CD14-positive monocyte (primary cell): ENCODE measurements around the gene SLC16A12. TPM values are rescaled to one million over a fixed set of nuclear protein-coding genes. Genes with fewer than 3 reads are reported as not detected.
"Not testable (repeated sequence)": the region's sequence is repeated elsewhere in the genome, so short reads cannot be mapped to it uniquely, and the experiment has no call there.

Experiments used
- DNase-seq, 3 donors: peaks; one replicate each; pipeline ENCODE4 v3.0.0-alpha.2; 2011 to 2022
- H2AFZ ChIP-seq: 2 replicates; pipeline ENCODE4 v1.6.0; 2012; ENCODE audit warnings: mild to moderate bottlenecking, low read depth, low read length, inconsistent platforms; ENCODE audit not compliant: insufficient read depth, poor library complexity, severe bottlenecking
- H3K27ac ChIP-seq, 2 donors: 1 replicate in 1 of 2; 2 replicates in 1 of 2; pipeline ENCODE4 v1.5.1; 2012 to 2013; ENCODE audit warnings: low read length in 2 of 2, control low read depth in 1 of 2, inconsistent platforms in 1 of 2, low read depth in 1 of 2, mild to moderate bottlenecking in 1 of 2
- H3K27me3 ChIP-seq, 2 donors: one replicate each; pipeline versions ENCODE4 v1.6.0 to v1.6.1; 2011 to 2013; ENCODE audit warnings: low read length in 2 of 2; ENCODE audit not compliant: control insufficient read depth in 2 of 2, insufficient read depth in 2 of 2
- H3K36me3 ChIP-seq, 2 donors: replicated peaks in 1 of 2; 1 replicate in 1 of 2; 2 replicates in 1 of 2; pipeline versions ENCODE4 v1.5.1 to v1.6.1; 2012 to 2013; ENCODE audit warnings: low read length in 2 of 2, control low read depth in 1 of 2, inconsistent platforms in 1 of 2, mild to moderate bottlenecking in 1 of 2; ENCODE audit not compliant: insufficient read depth in 2 of 2, control insufficient read depth in 1 of 2
- H3K4me1 ChIP-seq, 2 donors: 1 replicate in 1 of 2; 2 replicates in 1 of 2; pipeline versions ENCODE4 v1.5.1 to v1.6.1; 2012 to 2013; ENCODE audit warnings: low read length in 2 of 2, control low read depth in 1 of 2, inconsistent platforms in 1 of 2, mild to moderate bottlenecking in 1 of 2, moderate library complexity in 1 of 2; ENCODE audit not compliant: insufficient read depth in 2 of 2, control insufficient read depth in 1 of 2
- H3K4me2 ChIP-seq: replicated peaks from 2 replicates; pipeline ENCODE3; 2012; ENCODE audit warnings: low read length, moderate library complexity, mild to moderate bottlenecking; ENCODE audit not compliant: poor library complexity, severe bottlenecking; ENCODE audit errors: extremely low read depth
- H3K4me3 ChIP-seq, 3 experiments: fragments of 200-600 bp in 1 of 3; sonication (generic) in 1 of 3; replicated peaks in 1 of 3; 1 replicate in 2 of 3; 2 replicates in 1 of 3; pipeline ENCODE4 v1.5.1; 2011 to 2013; ENCODE audit warnings: low read length in 3 of 3, mild to moderate bottlenecking in 3 of 3, control low read depth in 2 of 3, low read depth in 2 of 3, inconsistent platforms in 1 of 3, moderate library complexity in 1 of 3
- H3K79me2 ChIP-seq: 2 replicates; pipeline ENCODE4 v1.6.0; 2012; ENCODE audit warnings: mild to moderate bottlenecking, control low read depth, inconsistent platforms, low read length, moderate library complexity; ENCODE audit not compliant: insufficient read depth
- H3K9ac ChIP-seq: 2 replicates; pipeline ENCODE4 v1.6.0; 2017; ENCODE audit warnings: low read length, mild to moderate bottlenecking; ENCODE audit not compliant: insufficient read depth, poor library complexity, severe bottlenecking
- H3K9me3 ChIP-seq, 2 donors: replicated peaks in 1 of 2; 1 replicate in 1 of 2; 2 replicates in 1 of 2; pipeline versions ENCODE4 v1.5.1 to v1.6.1; 2012 to 2013; ENCODE audit warnings: low read length in 2 of 2, control low read depth in 1 of 2; ENCODE audit not compliant: control insufficient read depth in 1 of 2, insufficient read depth in 1 of 2
- H4K20me1 ChIP-seq: 2 replicates; pipeline ENCODE4 v1.6.0; 2012; ENCODE audit warnings: mild to moderate bottlenecking, low read length, control low read depth, moderate library complexity; ENCODE audit not compliant: insufficient read depth
- H3K27ac Mint-ChIP-seq, 7 donors: one replicate each; pipeline ENCODE4 v1.8.0; 2020; ENCODE audit warnings: mild to moderate bottlenecking in 7 of 7, mixed read lengths in 7 of 7, moderate library complexity in 6 of 7, inconsistent platforms in 2 of 7
- H3K27me3 Mint-ChIP-seq, 3 donors: one replicate each; pipeline ENCODE4 v1.8.0; 2021 to 2022; ENCODE audit warnings: low read depth in 3 of 3, mild to moderate bottlenecking in 3 of 3, mixed read lengths in 3 of 3, moderate library complexity in 3 of 3, inconsistent platforms in 1 of 3
- H3K36me3 Mint-ChIP-seq, 2 donors: one replicate each; pipeline ENCODE4 v1.8.0; 2020; ENCODE audit warnings: mixed read lengths in 2 of 2, inconsistent platforms in 1 of 2, mild to moderate bottlenecking in 1 of 2
- H3K4me1 Mint-ChIP-seq: one replicate; pipeline ENCODE4 v1.8.0; 2020; ENCODE audit warnings: mild to moderate bottlenecking, mixed read lengths
- H3K4me3 Mint-ChIP-seq, 2 donors: one replicate each; pipeline ENCODE4 v1.8.0; 2020; ENCODE audit warnings: mild to moderate bottlenecking in 2 of 2, mixed read lengths in 2 of 2, moderate library complexity in 1 of 2
- H3K9me3 Mint-ChIP-seq, 7 donors: one replicate each; pipeline ENCODE4 v1.8.0; 2020 to 2022; ENCODE audit warnings: mixed read lengths in 7 of 7, mild to moderate bottlenecking in 6 of 7, moderate library complexity in 6 of 7, inconsistent platforms in 2 of 7
- WGBS: methylation state at CpG from one replicate; pipeline ENCODE4 v1.1.5; 2013; ENCODE audit warnings: missing lambda C conversion rate; ENCODE audit not compliant: insufficient coverage; 5-methylcytosine and 5-hydroxymethylcytosine counted together
- intact Hi-C, 2 donors: fragments of 100-400 bp; cut with micrococcal nuclease; formaldehyde crosslinking; loops; one replicate each; pipeline versions ENCODE4 v1.15.0 to v1.15.1; 2023
- polyA plus RNA-seq, 3 donors: library from polyadenylated mRNA; depleted of rRNA in 1 of 3; unstranded in 2 of 3; stranded (reverse) in 1 of 3; fragments of 300-500 nt in 2 of 3; fragments of >200 nt in 1 of 3; fragmentation: Illumina TruSeq in 2 of 3; gene quantifications; 1 replicate in 2 of 3; 2 replicates in 1 of 3; pipeline ENCODE4 v1.2.3, GENCODE V29; 2012 to 2021
- TF ChIP-seq, protein P1 (sequence below): fragments of 200-600 bp; IDR thresholded peaks from one replicate; pipeline ENCODE4 v1.8.0; 2022; ENCODE audit warnings: antibody characterized with exemption, mild to moderate bottlenecking

The SLC16A12 gene
- polyA plus RNA-seq, 3 donors, result 0.04 TPM; not detected in 2

DNA sequence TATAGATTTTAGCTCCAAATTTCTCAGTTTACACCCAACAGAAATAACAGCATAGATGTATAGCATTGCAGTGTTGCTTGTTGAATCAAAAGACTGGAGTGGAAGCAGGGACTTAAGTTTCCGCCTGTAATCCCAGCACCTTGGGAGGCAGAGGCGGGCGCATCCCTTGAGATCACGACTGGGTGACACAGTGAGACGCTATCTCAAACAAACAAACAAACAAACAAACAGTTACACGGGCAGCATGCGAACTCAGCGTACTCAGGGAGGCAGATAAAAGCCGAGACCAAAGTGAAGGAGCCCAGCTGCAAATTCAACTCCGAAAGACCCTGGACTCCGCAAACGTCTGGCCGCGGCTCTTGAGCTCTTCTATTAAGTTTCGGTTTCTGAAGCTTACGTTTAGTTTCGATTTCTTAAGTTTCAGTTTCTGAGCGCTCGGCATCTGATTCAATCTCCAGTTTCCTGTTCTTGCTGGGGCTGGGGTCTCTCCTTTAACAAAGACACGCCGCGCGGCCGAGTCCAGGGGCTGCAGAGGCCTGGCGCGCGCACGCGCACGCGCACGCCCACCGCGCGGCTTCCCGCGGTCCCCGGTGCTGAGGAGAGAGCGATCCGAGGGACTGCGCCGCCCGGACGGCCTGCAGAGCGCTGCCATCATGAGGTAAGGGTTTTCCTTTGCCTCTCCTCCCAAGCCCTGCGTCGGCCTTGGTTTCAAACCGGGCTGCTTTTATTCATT, 121.1 kb downstream of the SLC16A12 start, which contains the start of gene IFIT5:
Gene IFIT5 (plus strand): TSS at position 423 of the 733 bp plus-strand sequence. CDS start 231 bp downstream, at position 654.
- peaks cover 9 to 20% of the 10 kb centered on the region in 2 donors for H3K36me3 ChIP-seq
- H3K4me1 ChIP-seq, result peaks cover 29 to 36% of the 10 kb centered on the region in 2 donors
- TF ChIP-seq, protein P1, sequence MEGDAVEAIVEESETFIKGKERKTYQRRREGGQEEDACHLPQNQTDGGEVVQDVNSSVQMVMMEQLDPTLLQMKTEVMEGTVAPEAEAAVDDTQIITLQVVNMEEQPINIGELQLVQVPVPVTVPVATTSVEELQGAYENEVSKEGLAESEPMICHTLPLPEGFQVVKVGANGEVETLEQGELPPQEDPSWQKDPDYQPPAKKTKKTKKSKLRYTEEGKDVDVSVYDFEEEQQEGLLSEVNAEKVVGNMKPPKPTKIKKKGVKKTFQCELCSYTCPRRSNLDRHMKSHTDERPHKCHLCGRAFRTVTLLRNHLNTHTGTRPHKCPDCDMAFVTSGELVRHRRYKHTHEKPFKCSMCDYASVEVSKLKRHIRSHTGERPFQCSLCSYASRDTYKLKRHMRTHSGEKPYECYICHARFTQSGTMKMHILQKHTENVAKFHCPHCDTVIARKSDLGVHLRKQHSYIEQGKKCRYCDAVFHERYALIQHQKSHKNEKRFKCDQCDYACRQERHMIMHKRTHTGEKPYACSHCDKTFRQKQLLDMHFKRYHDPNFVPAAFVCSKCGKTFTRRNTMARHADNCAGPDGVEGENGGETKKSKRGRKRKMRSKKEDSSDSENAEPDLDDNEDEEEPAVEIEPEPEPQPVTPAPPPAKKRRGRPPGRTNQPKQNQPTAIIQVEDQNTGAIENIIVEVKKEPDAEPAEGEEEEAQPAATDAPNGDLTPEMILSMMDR, result no peak
- peaks cover 50% of the 10 kb centered on the region for H3K79me2 ChIP-seq
- peak within 1 kb of the TSS; percentile 89 to 94 for H3K27ac ChIP-seq
- peaks cover 35% of the 10 kb centered on the region for H4K20me1 ChIP-seq
- H3K9me3 ChIP-seq, result peaks cover 6% of the 10 kb centered on the region in 2 donors
- H3K27ac Mint-ChIP-seq, result peak within 1 kb of the TSS; percentile 94 to 99 (median 96)
- intact Hi-C loops, result loop anchor here in 1 of 2 donors (10.0 kb wide), 1 partner anchor 110 kb away; the partner anchor contains the start of gene IFIT2
- peak within 1 kb of the TSS; percentile 89 to 99 for H3K4me3 Mint-ChIP-seq
- H3K9ac ChIP-seq, result peak within 1 kb of the TSS; percentile 96
- no peaks in the 10 kb centered on the region for H3K27me3 ChIP-seq
- H3K9me3 Mint-ChIP-seq, result peaks cover 5 to 10% (median 9%) of the 10 kb centered on the region in 7 donors
- peak; percentile 58 to 74 (median 69) for DNase-seq
- H3K4me1 Mint-ChIP-seq, result peaks cover 53% of the 10 kb centered on the region
- H3K36me3 Mint-ChIP-seq, result peaks cover 24 to 29% of the 10 kb centered on the region in 2 donors
- H3K27me3 Mint-ChIP-seq, result peaks cover 0 to 8% (median 0%) of the 10 kb centered on the region in 3 donors
- peak within 1 kb of the TSS; percentile 76 for H3K4me2 ChIP-seq
- peak within 1 kb of the TSS; percentile 71 to 95 (median 72) for H3K4me3 ChIP-seq
- under 1% methylated on average over 48 of the region's 48 CpGs for WGBS
- H2AFZ ChIP-seq, result peak within 1 kb of the TSS; percentile 97

DNA sequence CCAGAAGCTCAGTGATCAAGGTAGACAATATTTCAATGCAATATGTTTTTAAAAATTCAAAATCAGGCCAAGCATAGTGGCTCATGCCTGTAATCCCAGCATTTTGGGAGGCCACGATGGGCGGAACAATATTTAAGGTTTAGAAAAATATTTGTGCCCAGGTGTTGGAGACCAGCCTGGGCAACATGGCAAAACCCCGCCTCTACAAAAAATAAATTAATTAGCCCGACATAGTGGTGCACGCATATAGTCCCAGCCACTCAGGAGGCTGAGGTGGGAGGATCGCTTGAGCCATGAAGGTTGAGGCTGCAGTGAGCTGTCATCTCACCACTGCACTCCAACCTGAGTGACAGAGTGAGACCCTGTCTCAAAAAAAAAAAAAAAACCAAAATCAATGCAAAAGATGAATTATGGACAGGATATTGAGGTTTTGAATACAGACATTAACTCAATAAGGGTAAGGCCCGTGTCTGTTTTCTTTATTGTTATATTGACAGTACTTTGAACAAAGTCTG, 121.9 kb downstream of the SLC16A12 start:
- H3K27me3 ChIP-seq, result no peaks in the 10 kb centered on the region
- WGBS, result 100% methylated on average over 2 of the region's 7 CpGs
- H3K9ac ChIP-seq, result no peak overlapping the region
- H3K79me2 ChIP-seq, result peaks cover 42% of the 10 kb centered on the region
- peaks cover 26% of the 10 kb centered on the region for H4K20me1 ChIP-seq
- H2AFZ ChIP-seq, result peak overlapping the region; percentile 97
- TF ChIP-seq, protein P1, result no peak
- no peak for DNase-seq
- intact Hi-C loops, result loop anchor here in 1 of 2 donors (10.0 kb wide), 1 partner anchor 109 kb away; the partner anchor contains the start of gene IFIT2
- H3K27ac ChIP-seq, result peak overlapping the region in 1 of 2 donors; percentile 94
- peak overlapping the region; percentile 89 to 99 for H3K4me3 Mint-ChIP-seq
- H3K36me3 ChIP-seq, result peaks cover 8 to 14% of the 10 kb centered on the region in 2 donors
- peaks cover 53% of the 10 kb centered on the region for H3K4me1 Mint-ChIP-seq
- peak overlapping the region in 6 of 7 donors; percentile 94 to 99 (median 96) for H3K27ac Mint-ChIP-seq
- peak overlapping the region; percentile 76 for H3K4me2 ChIP-seq
- H3K9me3 Mint-ChIP-seq, result peaks cover 5 to 10% (median 9%) of the 10 kb centered on the region in 7 donors
- peak overlapping the region in 2 of 3 experiments; percentile 71 to 95 for H3K4me3 ChIP-seq
- H3K9me3 ChIP-seq, result peaks cover 6% of the 10 kb centered on the region in 2 donors
- H3K36me3 Mint-ChIP-seq, result peaks cover 24 to 26% of the 10 kb centered on the region in 2 donors
- H3K4me1 ChIP-seq, result peaks cover 29 to 36% of the 10 kb centered on the region in 2 donors
- H3K27me3 Mint-ChIP-seq, result peaks cover 0 to 8% (median 0%) of the 10 kb centered on the region in 3 donors

DNA sequence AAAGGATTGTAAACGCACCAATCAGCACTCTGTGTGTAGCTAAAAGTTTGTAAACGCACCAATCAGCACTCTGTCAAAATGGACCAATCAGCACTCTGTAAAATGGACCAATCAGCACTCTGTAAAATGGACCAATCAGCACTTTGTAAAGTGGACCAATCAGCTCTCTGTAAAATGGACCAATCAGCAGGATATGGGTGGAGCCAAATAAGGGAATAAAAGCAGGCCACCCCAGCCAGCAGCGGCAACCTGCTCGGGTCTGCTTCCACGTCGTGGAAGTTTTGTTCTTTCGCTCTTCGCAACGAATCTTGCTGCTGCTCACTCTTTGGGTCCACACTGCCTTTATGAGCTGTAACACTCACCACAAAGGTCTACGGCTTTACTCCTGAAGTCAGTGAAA, 123.1 kb downstream of the SLC16A12 start:
- not testable (repeated sequence) for H3K27me3 ChIP-seq, H3K4me2 ChIP-seq, H3K27ac ChIP-seq, H3K4me3 Mint-ChIP-seq, H3K9me3 ChIP-seq, H3K9me3 Mint-ChIP-seq, H2AFZ ChIP-seq, H3K27me3 Mint-ChIP-seq, H3K36me3 ChIP-seq, H3K4me3 ChIP-seq, H3K9ac ChIP-seq
- peak in 1 of 3 donors; percentile 15 for DNase-seq
- WGBS, result 89% methylated on average over 8 of the region's 10 CpGs
- peaks cover 13 to 14% of the 10 kb centered on the region in 2 donors for H3K36me3 Mint-ChIP-seq
- Histone ChIP-seq H3K4me1 (peaks cover 29 to 36% of the 10 kb centered on the region in 2 donors), H4K20me1 (peaks cover 14% of the 10 kb centered on the region), H3K79me2 (peaks cover 32% of the 10 kb centered on the region)
- intact Hi-C loops, result loop anchor here in 1 of 2 donors (10.0 kb wide), 1 partner anchor 107 kb away; the partner anchor contains the start of gene IFIT2
- H3K27ac Mint-ChIP-seq, result peak overlapping the region in 1 of 7 donors; percentile 25
- H3K4me1 Mint-ChIP-seq, result peaks cover 43% of the 10 kb centered on the region
